GM19372 (cell line): ENCODE measurements around the gene CAMKK2.
"Not testable (repeated sequence)": the region's sequence is repeated elsewhere in the genome, so short reads cannot be mapped to it uniquely, and the experiment has no call there.

Experiments
- ATAC-seq: cut with Tn5 transposase; IDR thresholded peaks from one replicate; pipeline ENCODE4 v1.9.1; 2021; ENCODE audit warnings: mild to moderate bottlenecking, low read depth, moderate library complexity; ENCODE audit not compliant: unreplicated experiment

The CAMKK2 gene

GRCh38 chr12:121205491-121205890, 91.0 kb downstream of the CAMKK2 start:
- ATAC-seq: no peak

- ATAC-seq: no peak
These were observed 93.0 kb downstream of the CAMKK2 start for GRCh38 chr12:121203482-121203881.

GRCh38 chr12:121202407-121203355, 93.8 kb downstream of the CAMKK2 start:
- no peak for ATAC-seq

GRCh38 chr12:121201140-121201539, 95.4 kb downstream of the CAMKK2 start:
- not testable (repeated sequence) for ATAC-seq

GRCh38 chr12:121198949-121199348, 97.6 kb downstream of the CAMKK2 start:
- ATAC-seq: no peak

- ATAC-seq: no peak
These were observed 99.6 kb downstream of the CAMKK2 start for GRCh38 chr12:121196902-121197301.

- ATAC-seq: no peak
These were observed 105.4 kb downstream of the CAMKK2 start for GRCh38 chr12:121191151-121191550.

DNA sequence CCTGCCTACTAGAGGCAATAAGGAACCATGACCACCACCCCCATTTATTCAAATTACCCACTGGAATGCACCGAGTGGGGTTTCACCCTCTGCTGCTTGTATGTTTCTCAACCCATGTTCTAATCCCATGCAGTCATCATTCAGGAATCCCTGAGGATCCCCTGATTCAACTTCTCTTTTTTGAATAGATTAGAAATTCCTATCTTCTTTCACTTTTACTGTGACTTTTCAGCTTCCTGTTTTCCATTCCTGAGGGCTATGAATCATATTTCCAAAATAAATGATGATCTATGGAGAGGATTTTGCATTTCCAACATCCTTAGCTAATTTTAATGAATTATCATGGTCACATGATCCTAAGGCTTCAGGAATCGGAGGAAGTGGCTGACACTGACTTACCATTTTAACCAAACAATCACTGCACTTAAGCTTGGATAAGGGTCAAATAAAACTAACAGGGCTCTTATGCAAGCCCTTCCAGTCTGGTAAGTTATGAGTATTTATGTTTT, 105.9 kb downstream of the CAMKK2 start:
- no peak for ATAC-seq

GRCh38 chr12:121189619-121190155, 106.8 kb downstream of the CAMKK2 start:
- ATAC-seq: no peak

DNA sequence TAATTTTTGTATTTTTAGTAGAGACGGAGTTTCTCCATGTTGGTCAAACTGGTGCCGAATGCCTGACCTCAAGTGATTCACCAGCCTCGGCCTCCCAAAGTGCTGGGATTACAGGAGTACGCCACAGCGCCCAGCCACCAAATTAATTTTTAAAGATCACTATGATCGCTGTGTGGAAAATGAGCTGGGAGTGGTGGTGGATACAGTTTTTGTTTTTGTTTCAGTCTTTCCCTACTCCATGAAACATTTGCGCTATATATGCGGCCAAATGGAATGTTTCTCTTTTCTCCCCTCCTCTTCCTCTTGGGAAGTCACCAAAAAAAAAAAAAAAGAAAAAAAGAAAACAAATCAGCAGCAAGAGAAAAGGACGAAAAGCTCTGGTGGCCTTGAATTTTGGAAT, 107.4 kb downstream of the CAMKK2 start:
- no peak for ATAC-seq

GRCh38 chr12:121188227-121188626, 108.3 kb downstream of the CAMKK2 start:
- ATAC-seq: no peak
